HCT116 (cell line): ENCODE results near the gene MUC6.

Source experiments
- CTCF ChIP-seq, 3 experiments: fragments of 200-600 bp in 1 of 3; sonication (generic) in 1 of 3; IDR thresholded peaks in 2 of 3; conservative IDR thresholded peaks in 1 of 3; 2 replicates each; pipeline ENCODE4 v1.5.1; 2012 to 2017; ENCODE audit warnings: low read depth in 2 of 3, low read length in 2 of 3, antibody characterized with exemption in 1 of 3, borderline replicate concordance in 1 of 3, control low read depth in 1 of 3, mild to moderate bottlenecking in 1 of 3, mixed read lengths in 1 of 3, mixed run types in 1 of 3, moderate library complexity in 1 of 3; ENCODE audit not compliant: insufficient read depth in 1 of 3
- EZH2 ChIP-seq: fragments of 200-600 bp; sonication (generic); IDR thresholded peaks from 2 replicates; pipeline ENCODE4 v1.6.1; 2017; ENCODE audit warnings: antibody characterized with exemption, mixed run types
- SRF ChIP-seq: IDR thresholded peaks from 2 replicates; pipeline ENCODE4 v1.6.1; 2012; ENCODE audit warnings: low read depth
- YY1 ChIP-seq: IDR thresholded peaks from 2 replicates; pipeline ENCODE4 v1.6.1; 2011; ENCODE audit warnings: low read length, low read depth, moderate library complexity, mild to moderate bottlenecking; ENCODE audit not compliant: insufficient replicate concordance; ENCODE audit errors: extremely low read depth

- TF ChIP-seq SRF: no peak
- TF ChIP-seq EZH2: no peak
- TF ChIP-seq CTCF (IDR thresholded peaks at IDR 0.05 in 2 of 3, conservative IDR thresholded peaks at IDR 0.05 in 1 of 3; ENCODE audit: borderline replicate concordance in 1 of 3, insufficient read depth in 1 of 3, low read depth in 2 of 3, low read length in 2 of 3): no peak
- no peak for TF ChIP-seq YY1
Measured at GRCh38 chr11:1044160-1044559, 7.6 kb upstream of the MUC6 start.
